SK-MEL-5 (cell line): ENCODE results near the gene CYP2R1. TPM values are rescaled to one million over a fixed set of nuclear protein-coding genes. Genes with fewer than 3 reads are reported as not detected.

Experiments used
- DNase-seq: peaks from one replicate; pipeline ENCODE4 v3.0.0-alpha.2; 2016; ENCODE audit warnings: low read depth, low spot score
- in situ Hi-C: cut with HindIII; loops from 2 replicates; pipeline ENCODE4 v1.10.0; 2016; ENCODE audit warnings: low sequenced_read_pairs, high pct_unique_total_duplicates, low pct_unique_long_range_greater_than_20kb
- small RNA-seq, 2 experiments: library from RNA; depleted of rRNA; stranded (forward); fragments of <200 nt; gene quantifications; one replicate each; pipeline ENCODE3, GENCODE V24; 2014
- total RNA-seq: library from RNA; depleted of rRNA; stranded (reverse); fragments of >200 nt; shearing (Covaris generic); gene quantifications from 2 replicates; pipeline ENCODE4 v1.2.3, GENCODE V29; 2014; rRNA removed

The CYP2R1 gene
- total RNA-seq, 1 experiment from 2014 or later: 17.8 TPM

DNA sequence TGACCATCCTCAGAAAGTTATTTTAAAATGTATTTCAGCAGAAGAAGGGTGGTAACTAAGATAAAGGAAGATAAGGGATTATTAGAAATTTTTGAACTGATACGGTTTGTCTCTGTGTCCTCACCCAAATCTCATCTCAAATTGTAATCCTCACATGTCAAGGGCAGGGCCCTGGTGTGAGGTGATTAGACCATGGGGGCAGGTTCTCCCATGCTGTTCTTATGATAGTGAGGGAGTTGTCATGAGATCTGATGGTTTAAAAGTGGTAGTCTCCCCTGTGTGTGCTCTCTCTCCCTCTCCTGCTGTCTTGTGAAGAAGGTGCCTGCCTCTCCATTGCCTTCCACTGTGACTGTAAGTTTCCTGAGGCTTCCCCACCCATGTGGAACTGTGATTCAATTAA, 36.1 kb downstream of the CYP2R1 start:
- in situ Hi-C loops: no loop called here
- no peak for DNase-seq

DNA sequence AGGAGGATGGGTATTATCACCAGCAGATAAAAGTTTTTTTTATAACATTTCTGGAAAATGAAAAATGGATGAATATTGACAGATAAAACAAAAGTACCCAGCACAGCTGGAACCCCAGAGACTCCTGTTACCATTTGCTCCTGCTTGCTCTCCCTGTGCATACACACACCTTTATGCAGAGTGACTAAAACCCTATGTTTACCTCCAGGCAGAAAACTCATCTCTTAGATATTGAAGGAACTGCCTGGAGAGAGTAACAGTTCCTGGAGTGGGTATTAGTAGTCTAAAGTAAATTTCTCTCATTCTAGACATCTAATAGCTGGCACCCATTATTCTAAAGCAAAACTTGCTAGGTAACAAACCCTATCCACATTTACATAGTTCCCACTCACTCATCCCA, 38.0 kb downstream of the CYP2R1 start:
- DNase-seq: no peak
- in situ Hi-C loops: no loop called here

DNA sequence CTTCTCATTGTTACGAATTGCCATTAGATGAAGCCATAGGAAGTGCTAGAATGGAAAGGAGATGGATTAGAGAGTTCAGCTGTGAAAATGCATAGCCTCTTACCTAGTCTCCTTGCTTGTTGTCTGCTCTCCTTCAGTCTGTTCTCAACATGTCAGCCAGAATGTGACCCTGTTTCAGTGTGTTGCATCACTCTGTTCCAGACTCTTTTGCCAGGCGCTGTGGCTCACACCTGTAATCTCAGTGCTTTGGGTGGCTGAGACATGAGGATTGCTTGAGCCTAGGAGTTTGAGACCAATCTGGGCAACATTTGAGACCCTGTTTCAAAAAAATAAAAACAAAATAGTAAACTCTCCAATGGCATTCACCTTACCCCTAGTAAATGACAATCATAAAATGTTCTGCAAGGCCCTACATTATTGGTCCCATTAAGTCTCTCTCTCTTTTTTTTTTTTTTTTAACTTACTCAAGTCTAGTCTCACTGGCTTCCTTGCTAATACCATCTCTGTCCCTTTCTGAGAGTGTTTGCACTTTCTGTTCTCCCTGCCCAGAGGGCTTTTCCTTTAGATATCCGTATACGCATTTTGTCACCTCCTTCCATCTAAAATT, 39.4 kb downstream of the CYP2R1 start:
- no peak for DNase-seq
- in situ Hi-C loops: no loop called here

DNA sequence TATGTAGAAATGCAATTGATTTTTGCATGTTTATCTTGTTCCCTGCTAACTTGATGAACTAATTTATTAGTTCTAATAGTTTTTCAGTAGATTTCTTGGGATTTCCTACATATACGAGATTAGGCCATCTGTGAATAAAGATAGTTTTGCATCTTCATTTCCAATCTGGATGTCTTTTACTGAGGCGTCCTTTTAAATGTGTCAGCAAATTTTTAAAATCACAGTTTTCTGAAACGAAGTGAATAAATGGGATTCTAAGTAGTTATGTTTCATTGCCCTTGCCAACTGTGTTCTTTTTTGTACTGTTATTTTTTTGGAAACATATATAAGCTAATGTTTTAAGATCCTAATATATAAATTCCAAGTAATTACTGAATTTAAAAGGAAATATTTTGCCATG, 50.0 kb downstream of the CYP2R1 start:
- DNase-seq: no peak
- in situ Hi-C loops: no loop called here

DNA sequence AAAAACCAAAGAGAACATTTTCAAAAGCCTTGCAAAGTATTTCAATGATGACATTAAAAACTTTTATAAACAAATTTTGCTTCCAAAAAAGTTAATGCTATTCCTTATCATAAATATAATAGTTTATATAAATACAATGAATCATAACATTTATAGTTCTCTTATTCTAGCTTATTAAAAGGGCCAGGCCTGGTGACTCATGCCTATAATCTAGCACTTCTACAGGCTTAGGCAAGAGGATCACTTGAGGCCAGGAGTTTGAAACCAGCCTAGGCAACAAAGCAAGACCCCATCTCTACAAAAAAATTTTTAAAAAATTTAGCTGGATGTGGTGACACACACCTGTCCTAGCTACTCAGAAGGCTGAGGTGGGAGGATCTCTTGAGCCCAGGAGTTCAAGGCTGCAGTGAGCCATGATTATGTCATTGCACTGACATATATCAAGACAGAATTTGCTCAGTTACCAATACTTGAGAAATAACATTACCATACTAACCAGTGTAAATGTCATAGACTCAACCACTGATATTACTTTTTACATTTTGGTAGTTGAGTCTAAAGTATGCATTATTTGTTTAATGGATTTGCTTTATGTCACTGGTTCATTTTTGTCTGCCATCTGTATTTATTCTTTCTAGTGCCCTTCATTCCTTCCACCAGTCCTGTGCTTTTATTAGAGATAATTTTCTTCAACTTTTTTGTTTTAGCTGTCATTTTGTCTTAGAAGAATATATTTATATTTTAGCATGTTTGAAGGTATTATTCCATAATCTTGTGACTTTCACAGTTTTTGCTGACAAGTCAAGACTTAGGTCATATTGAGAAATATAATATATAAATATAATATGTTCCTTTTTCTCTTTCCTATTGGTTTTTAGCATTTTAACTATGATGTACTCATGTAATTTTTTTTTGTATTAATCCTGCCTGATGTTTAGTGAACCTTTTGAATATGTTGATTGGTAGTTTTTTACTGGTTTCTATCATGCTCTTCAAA, 56.2 kb downstream of the CYP2R1 start:
- no peak for DNase-seq
- in situ Hi-C loops: no loop called here

Small RNA genes within 50 kb of the gene (small RNA-seq; reads per million reads assigned to genes)
- 0 reads per million in 2 experiments for gene CALCP

Other genes starting within 250 kb of the CYP2R1 start
- gene PDE3B, start 248.4 kb downstream of the CYP2R1 start, total RNA-seq: 11.4 and 11.9 TPM in 2 replicates
- not detected in 2 replicates for gene CALCA, start 80.1 kb upstream of the CYP2R1 start, total RNA-seq
- not detected in 2 replicates for gene CALCB, start 181.4 kb upstream of the CYP2R1 start, total RNA-seq
- 0.87 TPM in 1 of 2 replicates, not detected in the other for gene INSC, start 222.7 kb upstream of the CYP2R1 start, total RNA-seq